GM18873 (cell line): ENCODE data around the gene BARX1.
"Not testable (repeated sequence)": the region's sequence is repeated elsewhere in the genome, so short reads cannot be mapped to it uniquely, and the experiment has no call there.

Source experiments
- ATAC-seq: cut with Tn5 transposase; IDR thresholded peaks from one replicate; pipeline ENCODE4 v1.9.1; 2021; ENCODE audit warnings: mild to moderate bottlenecking, moderate library complexity, moderate number of reproducible peaks; ENCODE audit not compliant: unreplicated experiment, low FRiP score

The BARX1 gene, protein sequence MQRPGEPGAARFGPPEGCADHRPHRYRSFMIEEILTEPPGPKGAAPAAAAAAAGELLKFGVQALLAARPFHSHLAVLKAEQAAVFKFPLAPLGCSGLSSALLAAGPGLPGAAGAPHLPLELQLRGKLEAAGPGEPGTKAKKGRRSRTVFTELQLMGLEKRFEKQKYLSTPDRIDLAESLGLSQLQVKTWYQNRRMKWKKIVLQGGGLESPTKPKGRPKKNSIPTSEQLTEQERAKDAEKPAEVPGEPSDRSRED

DNA sequence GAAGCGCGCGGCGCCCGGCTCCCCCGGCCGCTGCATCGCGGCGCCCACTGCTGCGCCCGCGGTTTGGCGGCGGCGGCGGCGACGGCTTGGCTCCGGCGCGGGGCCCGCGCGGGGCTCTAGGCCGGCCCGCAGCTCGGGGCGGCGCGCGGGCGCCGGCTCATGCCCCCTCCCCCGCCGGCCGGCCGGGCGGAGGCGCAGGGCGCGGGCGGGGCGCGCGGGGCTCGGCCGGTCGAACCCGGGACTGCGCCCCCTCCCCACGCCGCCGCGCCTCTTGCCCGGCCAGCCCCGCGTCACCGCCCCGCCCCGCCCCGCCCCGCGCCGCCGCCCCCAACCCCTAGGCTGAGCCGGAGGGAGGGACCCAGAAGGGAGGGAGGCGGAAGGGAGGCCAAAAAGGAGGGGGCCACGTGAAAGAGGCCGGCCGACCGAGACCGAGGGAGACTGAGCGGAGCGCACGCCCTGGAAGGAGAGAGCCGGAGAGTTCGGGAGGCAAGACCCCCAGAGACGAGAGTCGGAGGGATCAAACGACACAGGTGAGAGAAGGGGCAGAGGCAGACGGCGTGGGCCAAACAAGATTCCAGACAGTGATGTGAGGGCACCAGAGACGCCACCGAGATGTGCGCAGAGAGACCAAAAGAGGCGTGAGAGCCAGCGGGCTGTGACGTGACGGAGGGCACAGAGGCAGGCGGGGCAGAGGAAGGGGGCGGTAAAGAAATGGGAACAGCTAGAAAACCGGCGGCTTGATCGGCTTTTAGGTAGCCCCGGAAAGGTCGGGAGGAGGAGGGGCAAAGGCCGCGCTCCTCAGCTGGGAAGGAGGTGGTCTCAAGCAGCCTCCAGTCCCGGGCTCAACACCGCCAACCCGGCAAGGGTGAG is at the start of gene BARX1:
BARX1 (minus strand) TSS at position 245 of the 870 bp plus-strand sequence; CDS start at position 36, 209 bp downstream.
- ATAC-seq, result no peak

DNA sequence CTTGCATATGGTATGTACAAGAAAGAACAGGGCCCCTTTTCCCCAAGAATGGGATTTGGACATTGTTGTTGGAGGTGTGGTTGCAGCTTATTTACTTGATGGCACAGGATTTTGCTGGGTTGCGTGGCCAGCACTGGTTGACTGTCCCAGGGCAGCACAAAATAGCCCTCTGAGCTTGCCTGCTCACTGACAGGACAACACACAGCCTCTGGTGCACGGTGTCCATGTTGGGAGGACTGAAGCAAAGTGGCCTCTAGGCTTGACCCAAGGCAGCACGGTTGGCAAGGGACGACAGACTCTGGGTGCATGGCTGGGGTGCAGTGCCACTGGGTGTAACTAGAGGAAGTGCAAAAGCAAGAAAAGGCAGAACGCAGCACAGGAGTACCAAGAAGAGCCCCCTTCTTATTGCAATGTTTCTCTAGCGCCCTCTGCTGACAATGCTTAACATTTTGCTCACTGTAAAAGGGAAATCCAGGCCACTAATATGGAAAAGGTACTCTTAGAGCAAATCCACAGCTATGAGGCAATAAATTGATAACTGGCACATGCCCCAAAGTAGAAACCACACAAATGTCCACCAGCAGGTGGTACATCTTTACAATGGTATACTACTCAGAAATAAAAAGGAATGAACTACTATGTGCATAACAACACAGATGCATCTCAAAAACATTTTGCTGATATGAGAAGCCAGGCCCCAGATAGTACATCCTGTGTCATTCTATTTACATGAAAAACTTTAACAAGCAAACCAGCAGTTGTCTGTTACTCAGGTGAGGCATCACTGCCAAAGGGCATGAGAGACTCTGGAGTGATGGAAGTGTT is 47.4 kb upstream of the BARX1 start:
- no peak for ATAC-seq

DNA sequence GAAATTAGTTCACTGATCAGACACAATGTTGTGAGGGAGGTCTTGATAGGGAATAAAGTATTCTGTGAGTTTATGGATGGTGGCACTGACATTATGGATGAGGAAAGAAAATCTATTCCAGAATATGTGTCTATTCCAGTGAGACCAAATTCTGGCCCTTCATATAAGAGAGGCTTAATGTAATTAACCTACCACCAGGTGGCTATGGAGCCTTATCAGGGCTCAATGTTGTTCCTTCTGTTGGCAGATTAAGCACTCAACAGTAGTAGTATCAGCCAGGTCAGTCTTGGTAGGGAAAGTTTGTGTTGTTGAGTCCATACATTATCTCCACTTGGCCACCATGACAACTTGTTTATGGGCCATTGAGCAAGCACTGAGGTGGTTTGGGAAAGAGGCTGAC is 41.7 kb upstream of the BARX1 start:
- no peak for ATAC-seq

DNA sequence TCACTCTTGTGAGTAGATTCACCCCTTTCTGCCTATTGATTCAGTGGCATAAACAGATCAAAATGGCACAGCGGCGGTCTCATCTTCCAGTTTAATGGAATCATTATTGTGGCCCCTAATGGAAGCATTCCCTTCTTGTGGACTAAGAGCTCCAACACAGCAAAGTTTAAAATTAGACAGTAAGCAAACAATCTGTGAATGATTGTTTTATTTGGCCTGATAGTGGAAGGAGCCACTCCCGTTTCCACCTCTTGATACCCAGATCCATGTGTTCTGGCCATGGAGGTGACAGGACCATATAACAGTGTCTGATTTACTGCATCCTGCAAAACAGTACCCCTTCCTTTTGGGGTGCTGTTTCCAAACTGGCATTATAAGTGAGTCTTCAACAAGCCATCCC is 41.2 kb upstream of the BARX1 start:
- no peak for ATAC-seq

DNA sequence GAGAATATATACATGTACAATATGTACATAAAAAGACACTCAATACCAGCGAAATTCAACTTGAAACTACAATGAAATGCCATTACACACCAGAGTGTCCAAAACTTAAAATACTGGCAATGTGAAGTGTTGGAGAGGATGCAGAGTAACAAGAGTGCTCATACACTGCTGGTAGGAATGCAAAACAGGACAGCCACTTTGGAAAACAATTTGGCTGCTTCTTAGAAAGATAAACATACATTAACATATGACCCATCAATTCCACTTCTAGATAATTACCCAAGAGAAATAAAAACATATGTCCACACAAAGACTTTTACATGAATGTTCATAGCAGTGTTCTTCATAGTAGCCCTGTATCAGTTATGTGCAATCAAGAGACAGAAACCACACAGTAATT is 39.4 kb upstream of the BARX1 start:
- no peak for ATAC-seq

DNA sequence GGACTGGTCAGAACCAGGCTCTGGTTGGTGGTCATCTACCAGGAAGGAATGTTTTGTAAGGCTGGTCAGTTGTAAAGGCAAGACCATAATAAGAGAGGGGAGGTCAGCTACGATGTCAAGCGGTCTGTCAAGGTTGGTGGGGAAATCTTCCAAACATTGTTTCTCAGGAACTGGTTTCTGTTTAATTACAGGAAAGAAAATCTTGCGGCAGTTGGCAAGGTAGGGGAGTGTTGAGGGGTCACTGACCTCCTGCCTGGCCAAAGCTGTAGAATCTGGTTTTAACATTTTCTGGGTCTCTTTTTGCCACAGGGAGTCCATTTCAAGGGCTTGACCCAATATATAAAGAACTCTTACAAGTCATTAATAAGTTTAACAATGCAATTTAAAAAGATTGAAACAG is 39.0 kb upstream of the BARX1 start:
- ATAC-seq, result no peak

DNA sequence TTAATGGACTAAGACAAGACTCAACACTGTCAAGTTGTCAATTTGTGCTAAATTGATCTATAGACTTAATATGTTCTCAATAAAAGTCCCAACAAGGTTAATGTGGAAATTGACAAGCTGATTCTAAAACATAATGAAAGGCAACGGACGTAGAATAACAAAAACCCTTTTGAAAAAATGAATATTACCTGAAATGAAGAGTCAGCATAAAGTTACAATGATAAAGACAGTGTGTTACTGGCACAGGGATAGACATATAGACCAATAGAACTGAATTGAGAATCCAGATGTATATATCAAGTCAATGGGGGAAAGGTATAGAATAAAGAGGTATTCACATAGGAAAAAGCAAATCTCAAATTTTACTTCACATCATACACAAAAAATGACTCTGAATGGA is 37.7 kb upstream of the BARX1 start:
- ATAC-seq, result no peak

DNA sequence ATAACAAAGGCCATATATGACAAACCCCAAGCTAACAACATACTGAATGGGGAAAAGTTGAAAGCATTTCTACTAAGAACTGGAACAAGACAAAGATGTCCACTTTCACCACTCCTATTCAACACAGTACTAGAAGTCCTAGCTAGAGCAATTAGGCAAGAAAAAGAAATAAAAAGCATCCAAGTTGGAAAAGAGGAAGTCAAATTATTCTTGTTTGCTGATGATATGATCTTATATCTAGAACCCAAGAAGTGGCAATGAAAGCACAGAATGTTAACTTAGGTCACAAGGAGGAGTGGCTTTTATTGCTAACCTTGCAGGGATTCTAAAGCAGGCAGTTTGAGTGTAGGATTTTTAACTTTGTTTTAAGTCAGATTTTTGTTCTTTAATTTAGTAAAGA is 35.3 kb upstream of the BARX1 start:
- ATAC-seq, result no peak

DNA sequence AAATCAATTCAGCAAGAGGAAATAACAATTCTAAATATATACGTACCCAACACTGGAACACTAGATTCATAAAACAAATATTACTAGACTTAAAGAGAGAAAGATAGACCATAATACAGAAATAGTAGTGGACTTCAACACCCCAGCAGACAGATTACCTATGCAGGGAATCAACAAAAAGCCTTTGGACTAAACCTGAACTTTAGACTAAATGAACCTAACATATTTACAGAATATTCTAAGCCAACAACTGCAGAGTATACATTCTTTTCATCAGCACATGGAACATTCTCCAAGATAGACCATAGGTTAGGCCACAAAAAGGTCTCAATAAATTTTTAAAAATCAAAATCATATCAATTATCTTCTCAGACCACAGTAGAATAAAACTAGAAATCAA is 32.9 kb upstream of the BARX1 start:
- no peak for ATAC-seq

DNA sequence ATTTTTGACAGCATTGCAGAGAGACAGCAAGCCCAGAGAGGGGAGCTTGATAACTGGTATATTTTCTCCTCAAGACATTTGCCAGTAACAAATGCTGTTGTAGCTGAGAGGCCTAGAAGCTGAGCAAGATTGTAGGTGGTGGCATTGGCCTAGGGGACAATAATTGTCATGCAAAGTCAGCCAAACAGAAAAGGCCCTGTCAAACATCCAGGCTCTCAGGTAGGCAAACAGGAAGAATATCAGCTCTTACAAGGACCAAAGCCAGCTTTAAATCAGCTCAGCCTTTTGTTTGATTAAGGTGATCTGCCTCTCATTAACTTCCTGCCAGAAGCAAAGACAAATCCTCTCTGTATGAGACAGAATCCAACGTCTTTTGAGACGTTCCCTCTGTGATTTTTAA is 29.7 kb upstream of the BARX1 start:
- ATAC-seq, result no peak

DNA sequence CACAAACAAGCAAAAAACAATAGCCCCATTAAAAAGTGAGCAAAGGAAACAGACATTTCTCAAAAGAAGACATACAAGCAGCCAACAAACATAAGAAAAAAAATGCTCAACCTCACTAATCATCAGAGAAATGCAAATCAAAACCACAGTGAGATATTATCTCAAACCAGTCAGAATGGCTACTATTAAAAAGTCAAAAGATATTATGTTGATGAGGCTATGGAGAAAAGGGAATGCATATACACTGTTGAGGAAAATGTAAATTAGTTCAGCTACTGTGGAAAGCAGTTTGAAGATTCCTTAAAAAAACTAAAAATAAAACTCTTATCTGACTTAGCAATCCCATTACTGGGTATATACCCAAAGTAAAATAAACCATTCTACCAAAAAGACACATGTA is 28.7 kb upstream of the BARX1 start:
- no peak for ATAC-seq

DNA sequence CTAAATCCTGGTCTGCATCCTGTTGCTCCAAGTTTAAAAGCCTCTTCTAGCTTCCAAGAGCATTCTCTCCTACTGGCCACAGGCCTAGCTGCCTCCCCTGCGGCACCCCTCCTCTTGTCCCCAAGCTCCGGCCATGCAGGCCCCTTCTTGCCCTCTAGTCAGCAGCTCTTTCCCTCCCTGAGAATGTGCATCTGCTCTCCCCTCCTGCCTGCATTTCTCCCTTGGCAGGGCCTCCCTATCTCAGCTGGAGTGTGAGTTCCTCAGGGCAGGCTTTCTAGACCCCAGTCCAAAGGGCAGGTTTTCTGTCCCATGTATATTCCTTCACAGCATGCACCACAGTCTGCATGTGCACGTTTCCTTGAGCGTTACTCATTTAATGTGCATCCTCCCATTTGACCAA is 24.6 kb upstream of the BARX1 start:
- no peak for ATAC-seq

DNA sequence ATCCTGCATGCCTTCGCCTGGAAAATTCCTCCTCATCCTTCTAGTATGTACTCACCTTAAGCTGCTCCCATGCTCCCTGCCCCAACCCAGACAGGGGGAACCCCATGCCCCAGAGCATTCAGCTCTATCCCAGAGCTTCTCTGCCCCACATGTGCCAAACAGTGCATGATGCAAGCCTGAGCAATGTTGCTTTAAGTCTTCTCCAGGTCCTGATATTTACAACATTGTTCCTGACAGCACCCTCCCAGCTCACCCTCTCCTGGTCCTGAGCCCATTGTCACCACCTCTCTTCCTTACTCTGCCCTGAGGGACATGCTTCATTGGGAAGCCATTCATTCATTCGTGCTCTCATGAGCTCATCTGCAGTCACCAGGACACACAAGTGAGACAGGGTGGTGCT is 23.4 kb upstream of the BARX1 start:
- ATAC-seq, result no peak

DNA sequence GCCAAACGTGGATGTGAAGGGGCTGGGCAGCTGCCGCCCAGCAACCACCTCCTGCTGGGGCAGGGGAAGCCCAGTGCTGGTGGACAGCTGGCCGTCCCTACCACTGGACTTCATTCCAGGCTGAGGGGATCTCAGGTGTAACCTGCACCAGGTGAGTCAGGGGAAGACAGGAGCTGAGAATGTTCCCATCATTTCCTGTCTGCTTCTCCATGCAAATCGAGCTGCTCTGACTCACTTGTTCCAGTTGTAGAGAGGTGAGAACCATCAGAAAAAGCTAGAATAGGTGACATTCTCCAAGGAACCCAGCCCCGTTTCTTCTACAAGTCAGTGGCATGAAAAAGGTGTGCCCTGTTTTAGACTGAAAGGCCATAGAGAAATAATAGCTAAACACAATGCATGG is 21.8 kb upstream of the BARX1 start:
- no peak for ATAC-seq

DNA sequence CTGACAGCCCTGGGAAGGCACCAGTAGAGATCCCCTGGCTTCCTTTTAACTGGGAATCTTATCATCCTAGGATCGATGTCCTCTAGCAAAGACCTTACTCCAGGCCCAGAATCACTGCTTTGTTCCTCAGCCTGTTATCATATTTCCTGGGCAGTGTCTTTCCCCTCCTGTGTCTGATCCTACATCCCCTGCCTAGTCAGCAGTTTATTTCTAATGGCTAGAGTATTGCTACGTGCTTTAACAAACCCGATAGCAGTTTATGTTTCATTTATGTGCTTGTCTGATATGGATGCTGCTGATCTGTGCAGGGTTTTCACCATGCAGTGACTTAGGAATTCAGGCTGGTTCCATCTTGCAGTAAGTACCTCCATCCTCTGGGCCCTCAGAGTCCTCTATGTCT is 20.9 kb upstream of the BARX1 start:
- ATAC-seq, result no peak

DNA sequence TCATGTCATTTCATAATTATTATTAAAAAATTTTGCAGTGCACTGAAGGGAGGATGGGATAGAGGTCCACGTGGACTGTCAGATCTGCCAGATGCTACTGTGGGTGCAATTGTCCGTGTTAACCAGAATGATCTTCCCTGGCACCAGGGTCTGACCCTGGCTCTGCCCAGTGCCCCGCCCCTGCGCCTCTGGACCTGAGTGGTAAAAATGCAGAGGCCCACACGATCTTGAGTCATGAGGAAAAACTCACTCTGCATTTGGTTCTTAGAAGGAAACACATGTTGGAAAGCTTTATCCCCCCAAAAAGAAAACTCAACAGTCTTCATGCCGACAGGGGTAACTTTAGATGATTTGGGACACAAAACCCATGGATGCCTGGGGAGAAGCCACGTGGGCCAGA is 20.1 kb upstream of the BARX1 start:
- no peak for ATAC-seq

DNA sequence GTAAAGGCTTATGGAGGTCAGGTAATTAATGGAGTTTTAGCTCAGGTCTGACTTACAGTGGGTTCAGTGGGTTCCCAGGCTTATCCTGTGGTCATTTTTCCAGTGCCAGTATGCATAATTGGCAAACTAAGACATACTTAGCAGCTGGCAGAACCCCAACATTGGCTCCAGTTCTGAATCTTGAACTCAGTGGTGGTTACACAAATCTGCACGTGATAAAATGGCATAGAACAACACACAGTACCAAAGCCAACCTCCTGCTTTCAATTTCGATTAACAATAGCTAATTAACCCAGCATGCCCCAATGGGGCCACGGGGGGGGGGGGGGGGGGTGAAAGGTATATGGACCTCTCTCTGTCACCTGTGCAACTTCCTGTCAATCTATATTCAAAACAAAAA is 19.0 kb upstream of the BARX1 start:
- no peak for ATAC-seq

DNA sequence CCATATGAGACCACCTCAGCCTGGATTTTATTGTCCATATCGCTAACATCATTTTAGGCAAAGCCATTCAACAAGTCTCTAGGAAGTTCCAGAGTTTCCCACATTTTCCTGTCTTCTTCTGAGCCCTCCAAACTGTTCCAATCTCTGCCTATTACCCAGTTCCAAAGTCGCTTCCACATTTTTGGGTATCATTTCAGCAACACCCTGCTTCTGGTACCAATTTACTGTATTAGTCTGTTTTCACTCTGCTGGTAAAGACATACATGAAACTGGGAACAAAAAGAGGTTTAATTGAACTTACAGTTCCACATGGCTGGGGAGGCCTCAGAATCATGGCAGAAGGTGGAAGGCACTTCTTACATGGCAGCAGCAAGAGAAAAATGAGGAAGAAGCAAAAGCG is 17.5 kb upstream of the BARX1 start:
- not testable (repeated sequence) for ATAC-seq

DNA sequence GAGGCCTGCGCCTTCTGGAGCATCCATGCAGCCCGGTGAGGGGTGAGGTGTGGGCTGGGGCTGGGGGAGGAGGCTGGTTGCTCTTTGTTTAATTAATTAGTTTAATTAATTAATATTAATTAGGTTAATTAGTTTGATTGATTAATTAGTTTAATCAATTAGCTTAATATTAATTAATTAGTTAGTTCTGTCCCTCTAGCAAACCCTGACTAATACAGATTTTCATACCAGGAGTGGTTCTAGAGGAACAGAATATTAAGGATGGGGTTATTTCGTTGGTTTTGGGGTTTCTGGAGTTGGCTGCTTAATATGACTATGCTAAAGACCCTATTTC is 14.1 kb upstream of the BARX1 start:
- no peak for ATAC-seq

DNA sequence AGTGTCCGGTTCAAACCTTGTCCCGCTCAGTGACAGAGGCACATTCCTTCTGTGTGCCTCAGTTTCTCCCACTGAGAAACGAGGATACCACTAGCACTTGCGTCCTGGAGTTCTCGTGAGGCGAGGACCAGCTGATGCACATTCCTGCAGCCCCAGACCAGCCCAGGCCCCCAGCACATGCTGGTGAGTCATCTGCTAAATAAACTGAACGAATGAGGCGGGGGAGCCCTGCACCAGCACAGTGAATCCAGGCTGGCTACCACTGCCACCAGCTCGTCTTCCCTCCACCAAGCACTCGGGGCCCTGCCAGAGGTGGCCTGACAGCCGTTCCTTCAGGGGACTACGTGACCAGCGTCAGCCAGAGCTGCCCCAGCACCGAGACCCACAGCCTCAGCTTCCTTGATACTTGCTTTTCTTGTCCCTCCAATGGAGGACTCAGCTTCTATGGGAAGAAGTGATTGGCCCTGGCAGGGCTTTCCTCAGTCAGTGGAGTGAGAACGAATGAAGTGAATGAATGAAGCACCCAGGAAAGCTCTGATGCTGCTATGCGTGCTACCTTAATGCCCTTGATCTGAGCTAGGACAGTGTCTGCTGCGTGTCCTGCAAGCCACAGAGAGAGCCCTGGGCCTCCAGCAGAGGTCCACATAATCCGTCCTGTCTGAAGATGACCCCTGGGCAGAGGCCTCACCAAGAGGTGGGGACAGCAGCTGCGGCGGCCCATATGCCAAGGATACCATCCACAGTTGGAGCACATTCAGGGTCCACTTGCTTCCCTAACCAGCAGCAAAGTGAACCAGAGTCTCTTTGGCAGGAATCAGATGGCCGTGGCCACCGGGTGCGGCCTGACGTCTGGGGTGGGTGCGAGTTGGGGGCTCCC is 13.5 kb upstream of the BARX1 start:
- ATAC-seq, result no peak
